Diencephalon (tissue), 1 donor: ENCODE data around the gene PCDHGA10. TPM values are rescaled to one million over a fixed set of nuclear protein-coding genes. Genes with fewer than 3 reads are reported as not detected.

Source experiments
- total RNA-seq: library from RNA; depleted of rRNA; stranded (reverse); fragments of >200 nt; gene quantifications from one replicate; pipeline ENCODE4 v1.2.3, GENCODE V29; 2014

Gene PCDHGA10
- total RNA-seq, 1 donor from 2014 or later = 15.2 TPM

Other genes with a start within 250 kb of the PCDHGA10 start
- 8.5 TPM for gene PCDHB7, start 240.3 kb upstream of the PCDHGA10 start, total RNA-seq
- gene PCDHB8, start 235.2 kb upstream of the PCDHGA10 start, total RNA-seq = 8.1 TPM
- gene PCDHB16, start 230.6 kb upstream of the PCDHGA10 start, total RNA-seq = 5.8 TPM
- 9.2 TPM for gene PCDHB9, start 225.8 kb upstream of the PCDHGA10 start, total RNA-seq
- gene PCDHB10, start 220.6 kb upstream of the PCDHGA10 start, total RNA-seq = 22.4 TPM
- gene PCDHB11, start 213.4 kb upstream of the PCDHGA10 start, total RNA-seq = 14.8 TPM
- gene PCDHB12, start 204.3 kb upstream of the PCDHGA10 start, total RNA-seq = 15.5 TPM
- gene PCDHB13, start 199.1 kb upstream of the PCDHGA10 start, total RNA-seq = 10.8 TPM
- 12.7 TPM for gene PCDHB14, start 189.6 kb upstream of the PCDHGA10 start, total RNA-seq
- 22.6 TPM for gene PCDHB15, start 167.6 kb upstream of the PCDHGA10 start, total RNA-seq
- gene SLC25A2, start 108.9 kb upstream of the PCDHGA10 start, total RNA-seq = 0.23 TPM
- 103 TPM for gene TAF7, start 92.2 kb upstream of the PCDHGA10 start, total RNA-seq
- 4.2 TPM for gene PCDHGA1, start 82.5 kb upstream of the PCDHGA10 start, total RNA-seq
- 8.5 TPM for gene PCDHGA2, start 74.2 kb upstream of the PCDHGA10 start, total RNA-seq
- 7.2 TPM for gene PCDHGA3, start 69.2 kb upstream of the PCDHGA10 start, total RNA-seq
- gene PCDHGB1, start 62.9 kb upstream of the PCDHGA10 start, total RNA-seq = 10.4 TPM
- 12.5 TPM for gene PCDHGA4, start 58.0 kb upstream of the PCDHGA10 start, total RNA-seq
- 7.6 TPM for gene PCDHGB2, start 53.0 kb upstream of the PCDHGA10 start, total RNA-seq
- 7.2 TPM for gene PCDHGA5, start 48.8 kb upstream of the PCDHGA10 start, total RNA-seq
- 9.2 TPM for gene PCDHGB3, start 42.7 kb upstream of the PCDHGA10 start, total RNA-seq
- gene PCDHGA6, start 39.1 kb upstream of the PCDHGA10 start, total RNA-seq = 11.3 TPM
- gene PCDHGA7, start 30.2 kb upstream of the PCDHGA10 start, total RNA-seq = 7.6 TPM
- 14.8 TPM for gene PCDHGB4, start 25.3 kb upstream of the PCDHGA10 start, total RNA-seq
- 6.9 TPM for gene PCDHGA8, start 20.4 kb upstream of the PCDHGA10 start, total RNA-seq
- 24.0 TPM for gene PCDHGB5, start 15.0 kb upstream of the PCDHGA10 start, total RNA-seq
- gene PCDHGA9, start 10.2 kb upstream of the PCDHGA10 start, total RNA-seq = 14.3 TPM
- gene PCDHGB6, start 5.0 kb upstream of the PCDHGA10 start, total RNA-seq = 17.8 TPM
- 18.2 TPM for gene PCDHGB7, start 4.7 kb downstream of the PCDHGA10 start, total RNA-seq
- 18.9 TPM for gene PCDHGA11, start 8.1 kb downstream of the PCDHGA10 start, total RNA-seq
- gene PCDHGA12, start 17.5 kb downstream of the PCDHGA10 start, total RNA-seq = 7.4 TPM
- 69.0 TPM for gene PCDHGC3, start 63.0 kb downstream of the PCDHGA10 start, total RNA-seq
- gene PCDHGC4, start 72.0 kb downstream of the PCDHGA10 start, total RNA-seq = 91.6 TPM
- gene PCDHGC5, start 76.1 kb downstream of the PCDHGA10 start, total RNA-seq = 9.5 TPM
- 26.1 TPM for gene DIAPH1, start 206.0 kb downstream of the PCDHGA10 start, total RNA-seq
- gene HDAC3, start 223.9 kb downstream of the PCDHGA10 start, total RNA-seq = 54.9 TPM
- gene RELL2, start 224.0 kb downstream of the PCDHGA10 start, total RNA-seq = 18.9 TPM
- 9.5 TPM for gene FCHSD1, start 238.4 kb downstream of the PCDHGA10 start, total RNA-seq